SK-N-MC (cell line): Measurements from ENCODE around the gene C15orf61.

Experiments used
- DNase-seq: peaks from one replicate; pipeline ENCODE4 v3.0.0-alpha.2; 2011; ENCODE audit warnings: low read depth, low spot score
- H3K27ac ChIP-seq: fragments of 200-600 bp; sonication (generic); 2 replicates; pipeline ENCODE4 v1.5.1; 2016; ENCODE audit warnings: mixed run types
- H3K36me3 ChIP-seq: fragments of 200-600 bp; sonication (generic); 2 replicates; pipeline ENCODE4 v1.6.1; 2017; ENCODE audit warnings: antibody characterized with exemption, low read length, mixed read lengths; ENCODE audit not compliant: insufficient read depth
- H3K4me3 ChIP-seq: fragments of 200-600 bp; sonication (generic); 2 replicates; pipeline ENCODE4 v1.5.1; 2016
- H3K9ac ChIP-seq: fragments of 200-600 bp; sonication (generic); 2 replicates; pipeline ENCODE4 v1.8.0; 2017; ENCODE audit warnings: mixed run types, mixed read lengths; ENCODE audit not compliant: insufficient read length
- H3K9me3 ChIP-seq: fragments of 200-600 bp; sonication (generic); 2 replicates; pipeline ENCODE4 v1.6.1; 2017; ENCODE audit warnings: low read depth, mild to moderate bottlenecking, antibody characterized with exemption, low read length, moderate library complexity, mixed read lengths
- EZH2 ChIP-seq: fragments of 200-600 bp; sonication (generic); IDR thresholded peaks from one replicate; pipeline ENCODE4 v1.6.1; 2017; ENCODE audit warnings: antibody characterized with exemption
- FOXP2 ChIP-seq: optimal IDR thresholded peaks from 2 replicates; pipeline ENCODE3; 2011; ENCODE audit warnings: mild to moderate bottlenecking, moderate library complexity; ENCODE audit not compliant: insufficient read depth; ENCODE audit errors: extremely low read length, control extremely low read depth
- POLR2AphosphoS5 ChIP-seq: IDR thresholded peaks from 2 replicates; pipeline ENCODE4 v1.6.1; 2012; ENCODE audit warnings: mild to moderate bottlenecking, low read depth, low read length, borderline replicate concordance

C15orf61 gene

DNA sequence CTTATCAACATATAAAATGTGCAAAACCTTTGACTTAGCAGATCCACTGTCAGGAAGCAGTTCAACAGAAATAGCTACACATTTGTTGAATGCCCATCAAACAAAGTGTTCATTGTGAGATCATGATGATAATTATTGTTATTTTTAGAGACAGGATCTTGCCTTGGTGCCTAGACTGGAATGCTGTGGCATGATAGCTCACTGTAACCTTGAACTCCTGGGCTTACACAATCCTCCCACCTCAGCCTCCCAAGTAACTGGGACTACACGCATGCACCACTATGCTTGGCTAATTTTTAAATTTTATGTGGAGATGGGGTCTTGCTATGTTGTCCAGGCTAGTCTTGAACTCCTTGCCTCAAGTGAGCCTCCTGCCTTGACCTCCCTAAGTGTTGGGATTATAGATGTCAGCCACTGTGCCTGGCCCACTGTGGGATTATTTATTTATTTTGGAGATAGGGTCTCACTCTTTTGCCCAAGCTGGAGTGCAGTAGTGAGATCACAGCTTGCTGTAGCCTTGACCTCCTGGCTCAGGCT, 30.3 kb downstream of the C15orf61 start:
- Histone ChIP-seq H3K4me3 (no peak overlapping the region), H3K9me3 (no peaks in the 10 kb centered on the region), H3K36me3 (peaks cover 26% of the 10 kb centered on the region), H3K27ac (no peak overlapping the region), H3K9ac (no peak overlapping the region)
- DNase-seq, result no peak
- no peak for TF ChIP-seq FOXP2
- no peak for TF ChIP-seq EZH2
- TF ChIP-seq POLR2AphosphoS5, result no peak

GRCh38 chr15:67554580-67554979, 33.6 kb downstream of the C15orf61 start:
- TF ChIP-seq EZH2 (no peak), POLR2AphosphoS5 (no peak), FOXP2 (no peak)
- Histone ChIP-seq H3K9me3 (0 out of 2 replicates have a peak, but pooled peaks cover 3% of the 10 kb centered on the region), H3K36me3 (peaks cover 36% of the 10 kb centered on the region), H3K27ac (no peak overlapping the region), H3K9ac (no peak overlapping the region), H3K4me3 (no peak overlapping the region)
- DNase-seq, result no peak

DNA sequence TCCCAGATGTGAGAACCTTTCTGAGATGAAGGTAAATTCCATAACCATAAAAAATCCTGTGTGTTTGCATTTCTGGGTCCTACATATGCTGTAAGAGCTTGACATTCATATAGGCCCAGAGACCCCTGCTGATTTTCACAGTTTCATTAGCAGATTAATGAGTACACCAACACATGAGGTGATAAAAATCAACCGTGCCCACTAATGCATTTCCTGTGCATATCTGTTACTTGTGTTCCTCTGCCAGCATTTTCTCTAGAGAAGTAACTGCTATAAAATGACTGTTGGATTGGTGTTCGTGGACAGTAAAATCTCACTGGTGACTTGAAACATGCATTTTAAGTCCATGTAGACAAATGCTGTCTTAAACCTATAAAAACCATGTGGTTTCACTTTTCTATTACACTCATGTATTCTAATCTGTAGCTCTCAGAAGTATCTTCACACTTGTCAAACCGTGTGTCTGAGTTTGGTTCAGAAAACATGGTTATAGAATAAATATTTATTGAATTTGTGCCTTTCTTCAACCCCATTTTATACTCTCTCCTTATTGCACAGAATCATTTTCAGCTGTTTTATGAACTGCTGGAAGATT, 36.1 kb downstream of the C15orf61 start:
- Histone ChIP-seq H3K27ac (peak overlapping the region; percentile 90), H3K9me3 (0 out of 2 replicates have a peak, but pooled peaks cover 5% of the 10 kb centered on the region), H3K4me3 (peak overlapping the region; percentile 34), H3K36me3 (peaks cover 32% of the 10 kb centered on the region), H3K9ac (no peak overlapping the region)
- DNase-seq, result no peak
- no peak for TF ChIP-seq FOXP2
- no peak for TF ChIP-seq EZH2
- TF ChIP-seq POLR2AphosphoS5, result no peak; the same call in 1 of the 2 replicates

DNA sequence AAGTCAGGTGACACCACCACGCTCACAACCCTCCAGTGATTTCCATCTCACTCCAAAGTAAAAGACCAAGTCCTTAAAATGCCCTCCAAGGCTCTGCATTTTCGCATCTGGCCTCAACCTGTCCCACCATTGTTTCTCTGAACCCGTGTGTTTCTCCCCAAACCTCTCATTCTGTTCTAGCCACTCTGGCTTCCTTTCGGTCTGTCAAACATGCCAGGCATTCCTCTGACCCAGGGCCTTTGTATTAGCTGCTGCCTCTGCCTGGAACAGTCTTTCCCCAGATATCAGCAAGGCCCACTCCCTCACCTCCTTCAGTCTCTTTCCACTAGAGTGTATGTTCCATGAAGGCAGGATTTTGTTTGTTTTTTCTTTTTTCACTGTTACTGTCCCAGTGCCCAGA, 37.6 kb downstream of the C15orf61 start:
- TF ChIP-seq EZH2, result no peak
- TF ChIP-seq POLR2AphosphoS5, result no peak
- no peak for TF ChIP-seq FOXP2
- H3K27ac ChIP-seq, result no peak overlapping the region
- 0 out of 2 replicates have a peak, but pooled peaks cover 5% of the 10 kb centered on the region for H3K9me3 ChIP-seq
- H3K4me3 ChIP-seq, result no peak overlapping the region
- DNase-seq, result no peak
- peaks cover 28% of the 10 kb centered on the region for H3K36me3 ChIP-seq
- H3K9ac ChIP-seq, result no peak overlapping the region

GRCh38 chr15:67559158-67559557, 38.2 kb downstream of the C15orf61 start:
- Histone ChIP-seq H3K27ac (no peak overlapping the region), H3K9ac (no peak overlapping the region), H3K9me3 (0 out of 2 replicates have a peak, but pooled peaks cover 5% of the 10 kb centered on the region), H3K4me3 (no peak overlapping the region), H3K36me3 (peaks cover 28% of the 10 kb centered on the region)
- no peak for DNase-seq
- no peak for TF ChIP-seq POLR2AphosphoS5
- TF ChIP-seq EZH2, result no peak
- TF ChIP-seq FOXP2, result no peak

GRCh38 chr15:67559576-67559975, 38.6 kb downstream of the C15orf61 start:
- no peak overlapping the region for H3K9ac ChIP-seq

DNA sequence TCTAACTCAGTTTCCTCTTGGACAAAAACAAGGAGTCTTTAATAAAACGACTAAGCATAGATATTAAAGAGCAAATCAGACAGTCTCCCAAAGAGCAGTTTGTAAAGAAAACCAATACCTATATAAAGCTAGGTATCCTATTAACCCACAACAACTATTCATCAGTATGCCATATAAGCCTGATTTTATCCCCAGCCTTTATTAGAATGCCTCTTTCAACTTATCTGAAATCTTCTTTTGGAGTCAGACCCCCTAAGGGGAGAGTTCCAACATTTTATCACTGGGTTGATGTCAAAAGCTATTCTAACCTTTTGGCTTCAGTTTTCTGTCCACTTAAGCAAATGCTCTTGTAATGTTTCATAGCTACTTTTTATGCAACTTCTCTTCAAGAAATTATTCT, 39.4 kb downstream of the C15orf61 start:
- H3K27ac ChIP-seq, result no peak overlapping the region
- H3K4me3 ChIP-seq, result no peak overlapping the region
- H3K36me3 ChIP-seq, result peaks cover 28% of the 10 kb centered on the region

More at GRCh38 chr15:67559576-67559975, 38.6 kb downstream of the C15orf61 start:
- Histone ChIP-seq H3K36me3 (peaks cover 28% of the 10 kb centered on the region), H3K4me3 (no peak overlapping the region), H3K27ac (no peak overlapping the region), H3K9me3 (0 out of 2 replicates have a peak, but pooled peaks cover 5% of the 10 kb centered on the region)
- TF ChIP-seq FOXP2 (no peak), EZH2 (no peak), POLR2AphosphoS5 (no peak)
- DNase-seq, result no peak

GRCh38 chr15:67563092-67563491, 42.2 kb downstream of the C15orf61 start:
- 0 out of 2 replicates have a peak, but pooled peaks cover 5% of the 10 kb centered on the region for H3K9me3 ChIP-seq
- no peak for DNase-seq
- TF ChIP-seq EZH2, result no peak
- no peak for TF ChIP-seq POLR2AphosphoS5
- no peak for TF ChIP-seq FOXP2
- H3K27ac ChIP-seq, result peak overlapping the region; percentile 5; the same call in 1 of the 2 replicates
- no peak overlapping the region for H3K9ac ChIP-seq
- H3K4me3 ChIP-seq, result no peak overlapping the region
- peaks cover 26% of the 10 kb centered on the region for H3K36me3 ChIP-seq

More for the DNA sequence above, 39.4 kb downstream of the C15orf61 start:
- Histone ChIP-seq H3K9ac (no peak overlapping the region), H3K9me3 (0 out of 2 replicates have a peak, but pooled peaks cover 5% of the 10 kb centered on the region)
- DNase-seq, result no peak
- TF ChIP-seq FOXP2 (no peak), POLR2AphosphoS5 (no peak), EZH2 (no peak)
